Lung (tissue), 12 donors: Measurements from ENCODE around the gene PINLYP. TPM values are rescaled to one million over a fixed set of nuclear protein-coding genes. Genes with fewer than 3 reads are reported as not detected.

Experiments used
- ATAC-seq: fragments of 200-7000 bp; cut with Tn5 transposase; one replicate; pipeline ENCODE4 v1.9.1; 2020; ENCODE audit warnings: moderate number of reproducible peaks; ENCODE audit not compliant: insufficient read depth, low FRiP score
- DNase-seq, 3 donors: peaks; one replicate each; pipeline ENCODE4 v3.0.0-alpha.2; 2013 to 2017
- H3K27ac ChIP-seq, 2 donors: one replicate each; pipeline ENCODE4 v1.5.1; 2013; ENCODE audit warnings: mild to moderate bottlenecking in 2 of 2, moderate library complexity in 2 of 2, control low read depth in 1 of 2, inconsistent platforms in 1 of 2, low read depth in 1 of 2, low read length in 1 of 2
- H3K27me3 ChIP-seq, 3 donors: one replicate each; pipeline ENCODE4 v1.5.1; 2013; ENCODE audit warnings: low read length in 2 of 3; ENCODE audit not compliant: control insufficient read depth in 3 of 3, insufficient read depth in 3 of 3
- H3K36me3 ChIP-seq, 4 donors: one replicate each; pipeline ENCODE4 v1.5.1; 2013; ENCODE audit warnings: low read length in 4 of 4, mild to moderate bottlenecking in 1 of 4, moderate library complexity in 1 of 4; ENCODE audit not compliant: control insufficient read depth in 4 of 4, insufficient read depth in 4 of 4
- H3K4me1 ChIP-seq, 5 donors: one replicate each; pipeline ENCODE4 v1.5.1; 2013; ENCODE audit warnings: low read length in 5 of 5, mild to moderate bottlenecking in 2 of 5, moderate library complexity in 1 of 5; ENCODE audit not compliant: control insufficient read depth in 5 of 5, insufficient read depth in 5 of 5
- H3K4me3 ChIP-seq: one replicate; pipeline ENCODE4 v1.5.1; 2013; ENCODE audit warnings: mild to moderate bottlenecking, control low read depth, moderate library complexity
- H3K9ac ChIP-seq, 2 donors: one replicate each; pipeline ENCODE4 v1.5.1; 2013; ENCODE audit warnings: low read length in 2 of 2, control low read depth in 1 of 2; ENCODE audit not compliant: insufficient read depth in 1 of 2
- H3K9me3 ChIP-seq, 4 donors: one replicate each; pipeline ENCODE4 v1.5.1; 2013; ENCODE audit warnings: low read length in 3 of 4, mild to moderate bottlenecking in 1 of 4, moderate library complexity in 1 of 4; ENCODE audit not compliant: control insufficient read depth in 4 of 4, insufficient read depth in 3 of 4
- CTCF ChIP-seq: IDR thresholded peaks from 2 replicates; pipeline ENCODE4 v1.5.1; 2012; ENCODE audit warnings: mild to moderate bottlenecking; ENCODE audit errors: control extremely low read depth, extremely low read depth
- WGBS, 2 donors: extraction: QIAGEN DNeasy Blood & Tissue Kit; methylation state at CpG; one replicate each; pipeline ENCODE4 v1.1.7; 2013; 5-methylcytosine and 5-hydroxymethylcytosine counted together
- polyA plus RNA-seq, 2 donors: library from polyadenylated mRNA; stranded (reverse); fragments of 200-250 nt; gene quantifications; one replicate each; pipeline ENCODE4 v1.2.1, GENCODE V29; 2013
- total RNA-seq, 2 donors: library from RNA; depleted of rRNA in 1 of 2; stranded (reverse); fragments of >200 nt in 1 of 2; gene quantifications; one replicate each; pipeline ENCODE4 v1.2.1, GENCODE V29; 2014 to 2021
- donor health status: control.
- donor health status: control.
- donor health status: Bipolar disorder and iron deficiency.
- donor health status: healthy.
- donor health status: DM: yes; HTN: yes; CAD: no.

Gene PINLYP
- total and polyA plus RNA-seq, 4 donors, result 6.1 to 14.2 (median 8.4) TPM

GRCh38 chr19:43596842-43597461, 21.4 kb downstream of the PINLYP start:
- H3K9me3 ChIP-seq, result no peaks in the 10 kb centered on the region
- no peak for TF ChIP-seq CTCF
- peak overlapping the region; percentile 94 to 97 for H3K27ac ChIP-seq
- peaks cover 0 to 34% (median 14%) of the 10 kb centered on the region in 4 donors for H3K36me3 ChIP-seq
- H3K4me3 ChIP-seq, result peak overlapping the region; percentile 58
- H3K27me3 ChIP-seq, result no peaks in the 10 kb centered on the region
- H3K4me1 ChIP-seq, result peaks cover 0 to 29% (median 8%) of the 10 kb centered on the region in 5 donors
- DNase-seq (peak in 1 of 3 donors; percentile 16), ATAC-seq (no peak)
- 25 to 27% methylated on average over 7 of the region's 7 CpGs for WGBS, 2 donors
- H3K9ac ChIP-seq, result peak overlapping the region; percentile 95 to 97

- peak overlapping the region in 1 of 2 donors; percentile 95 for H3K9ac ChIP-seq
- no peaks in the 10 kb centered on the region for H3K9me3 ChIP-seq
- H3K27me3 ChIP-seq, result no peaks in the 10 kb centered on the region
- no peak overlapping the region for H3K4me3 ChIP-seq
- TF ChIP-seq CTCF, result no peak
- no peak overlapping the region for H3K27ac ChIP-seq
- WGBS, 2 donors, result 29 to 38% methylated on average over 5 of the region's 5 CpGs
- peaks cover 0 to 29% (median 8%) of the 10 kb centered on the region in 5 donors for H3K4me1 ChIP-seq
- no peak for DNase-seq
- no peak for ATAC-seq
- H3K36me3 ChIP-seq, result peaks cover 0 to 28% (median 10%) of the 10 kb centered on the region in 4 donors
Observed at GRCh38 chr19:43597876-43598275, 22.3 kb downstream of the PINLYP start.

- 95 to 97% methylated on average over 19 of the region's 19 CpGs for WGBS, 2 donors
- Histone ChIP-seq H3K4me1 (peaks cover 0 to 28% (median 8%) of the 10 kb centered on the region in 5 donors), H3K9me3 (no peaks in the 10 kb centered on the region), H3K27ac (no peak overlapping the region), H3K36me3 (peaks cover 3 to 21% (median 5%) of the 10 kb centered on the region in 4 donors), H3K9ac (no peak overlapping the region), H3K4me3 (no peak overlapping the region), H3K27me3 (no peaks in the 10 kb centered on the region)
- no peak for ATAC-seq
- DNase-seq, result no peak
- no peak for TF ChIP-seq CTCF
Observed at GRCh38 chr19:43598445-43599240, 23.0 kb downstream of the PINLYP start.
